Measurements from ENCODE around the gene TP53I3. TPM values are rescaled to one million over a fixed set of nuclear protein-coding genes. Genes with fewer than 3 reads are reported as not detected.
"Not testable (repeated sequence)": the region's sequence is repeated elsewhere in the genome, so short reads cannot be mapped to it uniquely, and the experiment has no call there.

Gene TP53I3
- total RNA-seq, 2 donors from 2014 or later: 16.2 to 26.2 TPM

DNA sequence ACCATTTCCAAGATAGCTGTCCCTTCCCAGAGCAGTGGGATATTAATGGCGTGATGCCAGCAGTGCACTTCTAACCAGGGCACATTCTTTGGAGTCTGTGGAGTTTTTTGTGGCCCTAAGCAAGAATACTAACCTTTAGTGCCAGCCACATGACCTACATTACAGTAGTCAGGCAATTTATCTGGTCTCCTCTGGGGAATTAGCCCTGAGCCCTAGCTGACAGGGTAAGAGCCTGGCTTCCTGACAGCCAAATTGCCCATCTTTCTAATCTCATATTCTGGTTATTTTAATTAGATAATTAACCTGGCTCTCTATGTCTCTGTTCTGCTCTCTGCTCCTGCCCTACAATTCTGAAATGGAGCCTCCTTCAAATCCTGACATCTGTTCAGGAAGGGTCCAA lies 33.3 kb upstream of the TP53I3 start:
- H3K4me3 ChIP-seq: no peak overlapping the region
- 90% methylated on average over 1 of the region's 1 CpG for WGBS
- no peaks in the 10 kb centered on the region for H3K4me1 ChIP-seq (replicated peaks)
- TF ChIP-seq, protein P1, sequence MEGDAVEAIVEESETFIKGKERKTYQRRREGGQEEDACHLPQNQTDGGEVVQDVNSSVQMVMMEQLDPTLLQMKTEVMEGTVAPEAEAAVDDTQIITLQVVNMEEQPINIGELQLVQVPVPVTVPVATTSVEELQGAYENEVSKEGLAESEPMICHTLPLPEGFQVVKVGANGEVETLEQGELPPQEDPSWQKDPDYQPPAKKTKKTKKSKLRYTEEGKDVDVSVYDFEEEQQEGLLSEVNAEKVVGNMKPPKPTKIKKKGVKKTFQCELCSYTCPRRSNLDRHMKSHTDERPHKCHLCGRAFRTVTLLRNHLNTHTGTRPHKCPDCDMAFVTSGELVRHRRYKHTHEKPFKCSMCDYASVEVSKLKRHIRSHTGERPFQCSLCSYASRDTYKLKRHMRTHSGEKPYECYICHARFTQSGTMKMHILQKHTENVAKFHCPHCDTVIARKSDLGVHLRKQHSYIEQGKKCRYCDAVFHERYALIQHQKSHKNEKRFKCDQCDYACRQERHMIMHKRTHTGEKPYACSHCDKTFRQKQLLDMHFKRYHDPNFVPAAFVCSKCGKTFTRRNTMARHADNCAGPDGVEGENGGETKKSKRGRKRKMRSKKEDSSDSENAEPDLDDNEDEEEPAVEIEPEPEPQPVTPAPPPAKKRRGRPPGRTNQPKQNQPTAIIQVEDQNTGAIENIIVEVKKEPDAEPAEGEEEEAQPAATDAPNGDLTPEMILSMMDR (IDR thresholded peaks at IDR 0.05): no peak
- TF ChIP-seq POLR2A (IDR thresholded peaks at IDR 0.05): no peak
- TF ChIP-seq POLR2AphosphoS5 (IDR thresholded peaks at IDR 0.05): no peak
- H3K36me3 ChIP-seq: no peaks in the 10 kb centered on the region
- intact Hi-C loops (cut with DNase I): no loop called here
- H3K27ac ChIP-seq: no peak overlapping the region
- no peak for DNase-seq (ENCODE audit: low spot score)
- H3K27me3 ChIP-seq (replicated peaks; ENCODE audit: insufficient read depth): no peaks in the 10 kb centered on the region
- no peaks in the 10 kb centered on the region for H3K9me3 ChIP-seq

DNA sequence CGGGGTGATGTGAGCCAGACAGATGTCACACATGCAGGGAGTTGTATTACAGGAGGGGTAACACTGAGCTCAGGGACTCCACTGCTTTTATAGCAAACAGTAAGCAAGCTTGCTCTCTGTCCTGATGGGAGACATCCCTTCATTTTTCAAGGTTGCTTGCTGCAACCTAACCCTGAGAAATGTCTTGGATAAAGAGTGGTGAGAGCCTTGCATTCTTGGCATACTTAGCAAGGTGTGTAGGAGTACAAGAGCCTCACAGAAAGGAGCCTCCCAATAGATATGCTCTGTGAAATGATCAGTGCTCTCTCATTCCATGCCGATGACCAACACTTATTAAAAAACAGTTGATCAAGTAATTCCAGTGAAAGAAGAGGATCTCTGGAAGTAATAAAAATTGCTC lies 30.4 kb upstream of the TP53I3 start:
- H3K27ac ChIP-seq: no peak overlapping the region
- no peaks in the 10 kb centered on the region for H3K9me3 ChIP-seq
- H3K27me3 ChIP-seq (replicated peaks; ENCODE audit: insufficient read depth): no peaks in the 10 kb centered on the region
- WGBS: 40% methylated on average over 2 of the region's 2 CpGs
- intact Hi-C loops (cut with DNase I): no loop called here
- no peak overlapping the region for H3K4me3 ChIP-seq
- H3K36me3 ChIP-seq: no peaks in the 10 kb centered on the region
- no peak for DNase-seq (ENCODE audit: low spot score)
- no peaks in the 10 kb centered on the region for H3K4me1 ChIP-seq (replicated peaks)
- TF ChIP-seq POLR2AphosphoS5 (IDR thresholded peaks at IDR 0.05) (no peak), POLR2A (IDR thresholded peaks at IDR 0.05) (no peak)
- TF ChIP-seq, protein P1 (IDR thresholded peaks at IDR 0.05): no peak

DNA sequence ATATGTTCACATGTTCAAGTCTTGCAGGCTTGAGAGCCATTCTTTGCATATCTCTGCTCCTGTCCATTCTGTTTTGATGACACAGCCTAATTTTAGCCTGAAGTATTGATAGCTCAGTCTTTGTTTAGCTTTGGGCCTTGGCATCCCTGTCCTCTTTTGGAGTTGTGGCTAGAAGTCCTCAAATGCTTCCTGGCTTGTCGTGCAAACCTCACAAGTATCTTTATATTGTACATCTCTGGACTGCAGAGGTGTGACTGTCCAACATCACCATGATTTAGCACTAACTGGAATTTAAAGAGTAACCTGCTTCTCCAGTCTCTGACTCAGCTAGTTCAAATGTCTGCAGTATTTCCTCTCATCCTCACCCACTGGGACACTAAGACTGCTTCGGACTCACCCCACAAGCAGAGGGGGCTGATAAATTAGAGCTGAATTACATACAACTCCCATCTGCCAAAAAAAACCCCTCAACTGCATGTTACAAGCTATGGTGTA lies 26.8 kb upstream of the TP53I3 start:
- no peaks in the 10 kb centered on the region for H3K4me1 ChIP-seq (replicated peaks)
- H3K9me3 ChIP-seq: no peaks in the 10 kb centered on the region
- 57% methylated on average over 2 of the region's 2 CpGs for WGBS
- no peak overlapping the region for H3K27ac ChIP-seq
- intact Hi-C loops (cut with DNase I): no loop called here
- no peaks in the 10 kb centered on the region for H3K36me3 ChIP-seq
- no peak overlapping the region for H3K4me3 ChIP-seq
- H3K27me3 ChIP-seq (replicated peaks; ENCODE audit: insufficient read depth): no peaks in the 10 kb centered on the region
- no peak for DNase-seq (ENCODE audit: low spot score)
- TF ChIP-seq POLR2A (IDR thresholded peaks at IDR 0.05) (no peak), POLR2AphosphoS5 (IDR thresholded peaks at IDR 0.05) (no peak)
- TF ChIP-seq, protein P1 (IDR thresholded peaks at IDR 0.05): no peak

DNA sequence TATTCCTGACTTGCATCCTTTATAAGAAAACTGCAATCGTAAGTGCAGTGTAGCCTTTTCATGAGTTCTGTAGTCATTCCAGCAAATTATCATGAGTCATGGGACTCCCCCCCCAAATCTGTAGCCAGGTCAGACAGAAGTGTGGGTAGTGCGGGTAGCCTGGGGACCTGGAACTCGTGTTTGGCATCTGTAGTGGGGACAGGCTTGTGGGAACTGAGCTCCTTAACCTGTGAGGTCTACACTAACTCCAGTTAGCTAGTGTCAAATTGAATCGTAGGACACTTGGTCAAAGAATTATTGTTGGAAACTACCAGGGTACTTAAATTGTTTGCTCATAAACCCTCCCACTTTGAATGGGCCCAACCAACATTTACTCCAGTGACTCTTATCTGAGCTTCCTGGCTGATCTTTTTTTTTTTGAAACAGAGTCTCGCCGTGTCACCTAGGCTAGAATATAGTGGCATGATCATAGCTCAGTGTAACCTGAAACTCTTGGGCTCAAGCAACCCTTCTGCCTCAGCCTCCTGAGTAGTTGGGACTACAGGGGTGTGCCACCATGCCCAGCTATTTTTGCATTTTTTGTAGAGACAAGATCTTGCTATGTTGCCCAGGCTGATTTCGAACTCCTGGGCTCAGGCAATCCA lies 26.1 kb upstream of the TP53I3 start:
- H3K27ac ChIP-seq: no peak overlapping the region
- no peaks in the 10 kb centered on the region for H3K4me1 ChIP-seq (replicated peaks)
- no peak overlapping the region for H3K4me3 ChIP-seq
- no peaks in the 10 kb centered on the region for H3K9me3 ChIP-seq
- intact Hi-C loops (cut with DNase I): no loop called here
- DNase-seq (ENCODE audit: low spot score): no peak
- H3K27me3 ChIP-seq (replicated peaks; ENCODE audit: insufficient read depth): no peaks in the 10 kb centered on the region
- no peaks in the 10 kb centered on the region for H3K36me3 ChIP-seq
- 87% methylated on average over 7 of the region's 7 CpGs for WGBS
- TF ChIP-seq POLR2AphosphoS5 (IDR thresholded peaks at IDR 0.05) (no peak), POLR2A (IDR thresholded peaks at IDR 0.05) (no peak)
- TF ChIP-seq, protein P1 (IDR thresholded peaks at IDR 0.05): no peak

DNA sequence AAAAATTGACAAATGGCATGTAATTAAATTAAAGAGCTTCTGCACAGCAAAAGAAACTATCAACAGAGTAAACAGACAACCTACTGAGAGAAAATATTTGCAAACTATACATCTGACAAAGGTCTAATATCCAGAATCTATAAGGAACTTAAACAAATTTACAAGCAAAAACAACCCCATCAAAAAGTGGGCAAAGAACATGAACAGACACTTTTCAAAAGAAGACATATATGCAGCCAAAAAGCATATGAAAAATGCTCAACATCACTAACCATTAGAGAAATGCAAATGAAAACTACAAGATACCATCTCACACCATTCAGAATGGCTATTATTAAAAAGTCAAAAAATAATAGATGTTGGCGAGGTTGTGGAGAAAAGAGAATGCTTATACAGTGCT lies 24.8 kb upstream of the TP53I3 start:
- H3K36me3 ChIP-seq; H3K4me1 ChIP-seq (replicated peaks); H3K4me3 ChIP-seq; DNase-seq (ENCODE audit: low spot score); H3K9me3 ChIP-seq; intact Hi-C loops (cut with DNase I); H3K27me3 ChIP-seq (replicated peaks; ENCODE audit: insufficient read depth); H3K27ac ChIP-seq: not testable (repeated sequence)
- 97% methylated on average over 1 of the region's 1 CpG for WGBS

All from prostate gland (tissue), 2 donors.